ENCODE measurements around the gene IPO4. TPM values are rescaled to one million over a fixed set of nuclear protein-coding genes. Genes with fewer than 3 reads are reported as not detected.
"Not testable (repeated sequence)": the region's sequence is repeated elsewhere in the genome, so short reads cannot be mapped to it uniquely, and the experiment has no call there.

The IPO4 gene
- total RNA-seq, 2 experiments from 2014 or later = 36.6 to 37.9 TPM

DNA sequence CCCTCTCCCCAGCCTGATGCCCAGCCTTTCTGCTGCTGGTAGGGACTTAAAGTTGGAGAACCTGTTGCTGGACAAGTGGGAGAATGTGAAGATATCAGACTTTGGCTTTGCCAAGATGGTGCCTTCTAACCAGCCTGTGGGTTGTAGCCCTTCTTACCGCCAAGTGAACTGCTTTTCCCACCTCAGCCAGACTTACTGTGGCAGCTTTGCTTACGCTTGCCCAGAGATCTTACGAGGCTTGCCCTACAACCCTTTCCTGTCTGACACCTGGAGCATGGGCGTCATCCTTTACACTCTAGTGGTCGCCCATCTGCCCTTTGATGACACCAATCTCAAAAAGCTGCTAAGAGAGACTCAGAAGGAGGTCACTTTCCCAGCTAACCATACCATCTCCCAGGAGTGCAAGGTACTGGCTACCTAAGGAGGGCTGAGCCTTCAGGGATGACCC, 18.5 kb upstream of the IPO4 start:
- ATAC-seq (ENCODE audit: poor library complexity) = no peak
- TF ChIP-seq, protein P1, sequence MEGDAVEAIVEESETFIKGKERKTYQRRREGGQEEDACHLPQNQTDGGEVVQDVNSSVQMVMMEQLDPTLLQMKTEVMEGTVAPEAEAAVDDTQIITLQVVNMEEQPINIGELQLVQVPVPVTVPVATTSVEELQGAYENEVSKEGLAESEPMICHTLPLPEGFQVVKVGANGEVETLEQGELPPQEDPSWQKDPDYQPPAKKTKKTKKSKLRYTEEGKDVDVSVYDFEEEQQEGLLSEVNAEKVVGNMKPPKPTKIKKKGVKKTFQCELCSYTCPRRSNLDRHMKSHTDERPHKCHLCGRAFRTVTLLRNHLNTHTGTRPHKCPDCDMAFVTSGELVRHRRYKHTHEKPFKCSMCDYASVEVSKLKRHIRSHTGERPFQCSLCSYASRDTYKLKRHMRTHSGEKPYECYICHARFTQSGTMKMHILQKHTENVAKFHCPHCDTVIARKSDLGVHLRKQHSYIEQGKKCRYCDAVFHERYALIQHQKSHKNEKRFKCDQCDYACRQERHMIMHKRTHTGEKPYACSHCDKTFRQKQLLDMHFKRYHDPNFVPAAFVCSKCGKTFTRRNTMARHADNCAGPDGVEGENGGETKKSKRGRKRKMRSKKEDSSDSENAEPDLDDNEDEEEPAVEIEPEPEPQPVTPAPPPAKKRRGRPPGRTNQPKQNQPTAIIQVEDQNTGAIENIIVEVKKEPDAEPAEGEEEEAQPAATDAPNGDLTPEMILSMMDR (IDR thresholded peaks at IDR 0.05) = no peak
- peaks cover 34% of the 10 kb centered on the region for H3K4me1 Mint-ChIP-seq (ENCODE audit: low read depth)

DNA sequence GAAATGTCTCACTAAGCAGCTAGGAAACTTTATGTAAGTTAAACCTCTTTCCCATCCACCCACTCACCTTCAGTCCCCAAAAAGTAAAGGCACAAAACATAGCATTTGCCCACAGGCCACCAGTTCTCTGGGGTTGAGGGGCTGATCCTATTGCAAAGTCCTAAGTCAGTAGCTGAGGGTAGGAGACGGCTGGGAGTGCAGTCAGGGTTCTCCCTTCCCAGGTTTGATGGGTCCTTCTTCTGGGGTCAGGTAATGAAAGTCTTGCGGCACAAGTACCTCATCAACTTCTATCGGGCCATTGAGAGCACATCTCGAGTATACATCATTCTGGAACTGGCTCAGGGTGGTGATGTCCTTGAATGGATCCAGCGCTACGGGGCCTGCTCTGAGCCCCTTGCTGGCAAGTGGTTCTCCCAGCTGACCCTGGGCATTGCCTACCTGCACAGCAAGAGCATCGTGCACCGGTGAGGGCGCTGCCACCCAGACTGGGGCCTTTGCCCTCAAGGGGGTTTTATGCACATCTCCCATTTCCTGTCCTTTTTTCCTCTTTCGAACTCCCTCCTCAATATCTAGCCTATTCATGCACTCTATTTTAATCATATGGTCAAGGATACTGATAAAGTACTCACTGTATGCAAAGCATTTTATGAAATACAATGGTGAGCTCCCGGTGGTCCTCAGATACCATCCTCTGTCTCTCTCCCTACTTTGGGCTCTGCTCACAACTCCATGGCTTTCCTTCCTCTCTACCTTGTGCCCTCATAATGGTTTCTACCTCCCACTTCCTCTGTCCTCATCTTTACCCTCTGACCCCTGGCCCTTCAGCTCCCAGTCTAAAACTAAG, 17.9 kb upstream of the IPO4 start:
- Histone ChIP-seq H3K4me3 (ENCODE audit: low read length) (no peak overlapping the region), H3K27me3 (ENCODE audit: control insufficient read depth in 1 of 2, insufficient read depth in 2 of 2, low read length in 2 of 2) (no peaks in the 10 kb centered on the region), H3K27ac (ENCODE audit: low read depth in 1 of 2, low read length in 2 of 2) (no peak overlapping the region), H3K36me3 (ENCODE audit: insufficient read depth, low read length) (peaks cover 68% of the 10 kb centered on the region), H3K4me1 (ENCODE audit: insufficient read depth, low read length) (peaks cover 20% of the 10 kb centered on the region), H3K9me3 (ENCODE audit: control insufficient read depth in 1 of 2, insufficient read depth in 1 of 2, low read length in 2 of 2) (no peaks in the 10 kb centered on the region)
- intact Hi-C loops (cut with DNase I, micrococcal nuclease) = no loop called here
- H3K4me3 Mint-ChIP-seq = no peak overlapping the region
- DNase-seq (peak in 1 of 14 experiments; percentile 6), ATAC-seq (ENCODE audit: poor library complexity) (no peak)
- TF ChIP-seq, protein P1 (IDR thresholded peaks at IDR 0.05) = no peak
- H3K27me3 Mint-ChIP-seq = no peaks in the 10 kb centered on the region
- H3K9me3 Mint-ChIP-seq = no peaks in the 10 kb centered on the region
- H3K27ac Mint-ChIP-seq = peak overlapping the region; percentile 54
- H3K4me1 Mint-ChIP-seq (ENCODE audit: low read depth) = peaks cover 27% of the 10 kb centered on the region
- CTCF ChIA-PET = no interaction called here
- peaks cover 86% of the 10 kb centered on the region for H3K36me3 Mint-ChIP-seq (ENCODE audit: low read depth)
- POLR2A ChIA-PET = interaction anchor here (0.6 to 1.2 kb wide), 6 partner anchors 9 to 92 kb away, joined by 3 to 4 read pairs (median 3); partner anchors contain the start of genes DCAF11, IPO4, IRF9 and MDP1

More for the DNA sequence above, 18.5 kb upstream of the IPO4 start:
- intact Hi-C loops (cut with DNase I, micrococcal nuclease) = no loop called here
- Mint-ChIP-seq H3K4me3 (no peak overlapping the region), H3K27me3 (no peaks in the 10 kb centered on the region), H3K9me3 (no peaks in the 10 kb centered on the region), H3K36me3 (ENCODE audit: low read depth) (peaks cover 84% of the 10 kb centered on the region), H3K27ac (peak overlapping the region; percentile 54)
- H3K27ac ChIP-seq (ENCODE audit: low read depth in 1 of 2, low read length in 2 of 2) = no peak overlapping the region
- no peaks in the 10 kb centered on the region for H3K27me3 ChIP-seq (ENCODE audit: control insufficient read depth in 1 of 2, insufficient read depth in 2 of 2, low read length in 2 of 2)
- H3K36me3 ChIP-seq (ENCODE audit: insufficient read depth, low read length) = peaks cover 68% of the 10 kb centered on the region
- ChIA-PET POLR2A (interaction anchor here (0.7 to 1.2 kb wide), 3 partner anchors 9 to 46 kb away, joined by 3 to 4 read pairs (median 3); partner anchors contain the start of genes IRF9, MDP1 and TM9SF1), CTCF (no interaction called here)
- no peaks in the 10 kb centered on the region for H3K9me3 ChIP-seq (ENCODE audit: control insufficient read depth in 1 of 2, insufficient read depth in 1 of 2, low read length in 2 of 2)
- DNase-seq = peak in 1 of 14 experiments; percentile 6
- H3K4me3 ChIP-seq (ENCODE audit: low read length) = no peak overlapping the region
- H3K4me1 ChIP-seq (ENCODE audit: insufficient read depth, low read length) = peaks cover 27% of the 10 kb centered on the region

DNA sequence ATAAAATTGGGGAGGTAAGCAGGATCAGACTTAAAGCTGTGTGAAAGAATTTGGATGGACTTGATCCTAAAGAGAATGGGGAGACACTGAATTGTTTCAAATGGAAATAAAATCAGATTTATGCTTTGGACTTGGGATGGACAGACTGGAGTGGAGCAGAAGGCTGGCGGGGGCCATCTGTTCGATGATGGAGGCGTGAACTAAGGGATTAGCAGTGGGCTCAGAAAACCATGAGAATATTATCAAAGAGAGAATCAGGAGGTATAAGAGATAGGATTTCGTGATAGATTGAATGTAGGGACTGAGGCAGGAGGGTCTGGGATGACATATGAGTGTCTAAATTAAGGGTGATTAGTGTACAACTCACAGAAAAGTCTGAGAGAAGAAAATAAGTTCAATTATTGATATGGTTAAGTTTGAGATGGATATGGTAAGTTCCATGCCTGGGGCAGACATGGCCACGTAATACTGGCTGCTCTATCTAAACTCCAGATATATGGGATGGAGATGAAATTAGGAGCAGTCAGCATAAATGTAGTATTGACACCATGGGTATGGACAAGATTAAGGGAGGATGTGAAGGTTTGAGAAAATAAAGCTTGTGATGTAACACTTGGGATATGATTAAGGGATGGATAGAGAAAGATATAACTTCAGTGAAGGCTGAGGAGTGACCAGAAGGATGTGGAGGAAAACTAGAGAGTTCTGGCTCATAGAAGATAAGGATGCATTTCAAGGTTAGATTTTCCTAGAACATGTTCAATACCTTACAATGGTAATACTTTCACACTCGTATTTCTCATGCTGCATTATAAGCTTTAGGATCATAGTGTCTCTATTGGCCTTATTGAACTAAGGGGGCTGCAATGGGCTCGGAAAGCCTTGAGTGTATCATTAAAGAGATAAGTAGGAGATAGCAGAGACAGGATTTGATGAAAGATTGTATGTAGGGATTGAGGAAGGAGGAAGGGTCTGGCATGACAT, 15.8 kb upstream of the IPO4 start:
- Mint-ChIP-seq H3K27ac (peak overlapping the region; percentile 1), H3K36me3 (ENCODE audit: low read depth) (peaks cover 78% of the 10 kb centered on the region), H3K4me3 (no peak overlapping the region), H3K4me1 (ENCODE audit: low read depth) (peaks cover 22% of the 10 kb centered on the region), H3K27me3 (no peaks in the 10 kb centered on the region), H3K9me3 (no peaks in the 10 kb centered on the region)
- ATAC-seq (ENCODE audit: poor library complexity) (no peak), DNase-seq (no peak)
- H3K9me3 ChIP-seq (ENCODE audit: control insufficient read depth in 1 of 2, insufficient read depth in 1 of 2, low read length in 2 of 2) = no peaks in the 10 kb centered on the region
- no peaks in the 10 kb centered on the region for H3K27me3 ChIP-seq (ENCODE audit: control insufficient read depth in 1 of 2, insufficient read depth in 2 of 2, low read length in 2 of 2)
- ChIA-PET POLR2A (interaction anchor here (1.1 kb wide), 1 partner anchor 9 kb away, joined by 3 read pairs; no protein-coding TSS in a partner anchor), CTCF (no interaction called here)
- peaks cover 8% of the 10 kb centered on the region for H3K4me1 ChIP-seq (ENCODE audit: insufficient read depth, low read length)
- peaks cover 51% of the 10 kb centered on the region for H3K36me3 ChIP-seq (ENCODE audit: insufficient read depth, low read length)
- H3K4me3 ChIP-seq (ENCODE audit: low read length) = no peak overlapping the region
- no peak overlapping the region for H3K27ac ChIP-seq (ENCODE audit: low read depth in 1 of 2, low read length in 2 of 2)
- intact Hi-C loops (cut with DNase I, micrococcal nuclease) = no loop called here
- TF ChIP-seq, protein P1 (IDR thresholded peaks at IDR 0.05) = no peak

DNA sequence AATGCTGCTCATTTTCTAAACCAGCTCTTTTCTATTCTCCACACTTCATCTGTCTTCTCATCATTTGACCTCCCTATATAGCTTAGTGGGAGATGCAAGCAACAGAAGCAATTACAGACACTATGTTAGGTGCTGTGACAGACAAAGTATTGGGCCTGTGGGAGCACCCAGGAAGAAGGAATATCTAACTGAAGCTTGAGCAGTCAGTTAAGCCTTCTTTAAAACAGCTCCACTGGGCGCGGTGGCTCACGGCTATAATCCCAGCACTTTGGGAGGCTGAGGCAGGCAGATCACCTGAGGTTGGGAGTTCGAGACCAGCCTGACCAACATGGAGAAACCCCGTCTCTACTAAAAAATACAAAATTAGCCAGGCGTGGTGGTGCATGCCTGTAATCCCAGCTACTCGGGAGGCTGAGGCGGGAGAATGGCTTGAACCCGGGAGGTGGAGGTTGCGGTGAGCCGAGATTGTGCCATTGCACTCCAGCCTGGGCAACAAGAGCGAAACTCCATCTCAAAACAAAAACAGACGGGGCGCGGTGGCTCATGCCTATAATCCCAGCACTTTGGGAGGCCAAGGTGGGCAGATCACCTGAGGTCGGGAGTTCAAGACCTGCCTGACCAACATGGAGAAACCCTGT, 14.8 kb upstream of the IPO4 start:
- not testable (repeated sequence) for H3K27ac Mint-ChIP-seq

More for the DNA sequence above, 14.8 kb upstream of the IPO4 start:
- intact Hi-C loops (cut with DNase I, micrococcal nuclease); H3K27me3 ChIP-seq (ENCODE audit: control insufficient read depth in 1 of 2, insufficient read depth in 2 of 2, low read length in 2 of 2); H3K27me3 Mint-ChIP-seq; H3K9me3 ChIP-seq (ENCODE audit: control insufficient read depth in 1 of 2, insufficient read depth in 1 of 2, low read length in 2 of 2); CTCF ChIA-PET; ATAC-seq (ENCODE audit: poor library complexity); H3K9me3 Mint-ChIP-seq; H3K4me3 ChIP-seq (ENCODE audit: low read length); H3K4me3 Mint-ChIP-seq; H3K27ac ChIP-seq (ENCODE audit: low read depth in 1 of 2, low read length in 2 of 2): not testable (repeated sequence)
- H3K4me1 ChIP-seq (ENCODE audit: insufficient read depth, low read length) = peaks cover 12% of the 10 kb centered on the region
- DNase-seq = peak in 1 of 14 experiments; percentile 17
- POLR2A ChIA-PET = interaction anchor here (0.8 kb wide), 1 partner anchor 10 kb away, joined by 4 read pairs; the partner anchor contains the start of gene CHMP4A
- H3K36me3 ChIP-seq (ENCODE audit: insufficient read depth, low read length) = peaks cover 48% of the 10 kb centered on the region
- Mint-ChIP-seq H3K36me3 (ENCODE audit: low read depth) (peaks cover 80% of the 10 kb centered on the region), H3K4me1 (ENCODE audit: low read depth) (peaks cover 33% of the 10 kb centered on the region)
